ENCODE results near the gene SCN4A. TPM values are rescaled to one million over a fixed set of nuclear protein-coding genes. Genes with fewer than 3 reads are reported as not detected.
A peak's percentile ranks its signal among the peaks of the same experiment; 100 is the strongest.

The SCN4A gene
- total and polyA plus RNA-seq, 2 of the 13 experiments (the other 11 are each of a cell fraction or from before 2014, with no cell fraction given), result 0.02 to 0.03 TPM

DNA sequence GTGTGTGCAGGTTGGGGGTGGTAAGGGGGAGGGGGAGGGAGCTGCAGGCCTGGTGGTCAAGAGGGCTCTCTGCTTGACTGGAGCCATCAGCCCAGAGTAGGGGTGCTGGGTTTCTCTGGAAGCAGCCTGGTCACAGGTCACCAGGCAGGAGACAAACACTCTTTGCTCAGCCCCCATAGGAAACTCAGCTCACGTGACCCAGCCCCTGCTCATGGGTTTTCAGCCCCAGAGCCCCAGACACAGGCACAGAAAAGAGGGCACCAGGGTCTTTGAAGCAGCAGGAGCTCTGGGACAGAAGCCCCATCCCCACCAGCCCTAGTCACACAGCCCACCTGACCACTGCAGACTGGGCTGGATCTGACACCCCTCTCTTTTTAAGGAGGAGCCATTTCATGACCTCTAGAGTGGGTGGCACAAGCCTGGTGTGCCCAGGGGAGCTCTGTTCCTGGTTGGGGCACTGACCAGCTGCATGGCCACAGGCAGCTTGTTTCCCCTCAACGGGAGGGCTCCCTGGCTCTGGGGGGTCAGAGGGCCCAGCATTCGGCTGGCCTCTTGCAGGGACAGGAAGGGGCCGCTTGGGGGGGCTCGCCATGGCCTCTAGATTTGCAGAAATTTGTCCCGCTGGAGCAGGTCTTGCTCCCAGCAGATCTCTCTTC lies 26.8 kb downstream of the SCN4A start (continued):
- TF ChIP-seq, protein P1, sequence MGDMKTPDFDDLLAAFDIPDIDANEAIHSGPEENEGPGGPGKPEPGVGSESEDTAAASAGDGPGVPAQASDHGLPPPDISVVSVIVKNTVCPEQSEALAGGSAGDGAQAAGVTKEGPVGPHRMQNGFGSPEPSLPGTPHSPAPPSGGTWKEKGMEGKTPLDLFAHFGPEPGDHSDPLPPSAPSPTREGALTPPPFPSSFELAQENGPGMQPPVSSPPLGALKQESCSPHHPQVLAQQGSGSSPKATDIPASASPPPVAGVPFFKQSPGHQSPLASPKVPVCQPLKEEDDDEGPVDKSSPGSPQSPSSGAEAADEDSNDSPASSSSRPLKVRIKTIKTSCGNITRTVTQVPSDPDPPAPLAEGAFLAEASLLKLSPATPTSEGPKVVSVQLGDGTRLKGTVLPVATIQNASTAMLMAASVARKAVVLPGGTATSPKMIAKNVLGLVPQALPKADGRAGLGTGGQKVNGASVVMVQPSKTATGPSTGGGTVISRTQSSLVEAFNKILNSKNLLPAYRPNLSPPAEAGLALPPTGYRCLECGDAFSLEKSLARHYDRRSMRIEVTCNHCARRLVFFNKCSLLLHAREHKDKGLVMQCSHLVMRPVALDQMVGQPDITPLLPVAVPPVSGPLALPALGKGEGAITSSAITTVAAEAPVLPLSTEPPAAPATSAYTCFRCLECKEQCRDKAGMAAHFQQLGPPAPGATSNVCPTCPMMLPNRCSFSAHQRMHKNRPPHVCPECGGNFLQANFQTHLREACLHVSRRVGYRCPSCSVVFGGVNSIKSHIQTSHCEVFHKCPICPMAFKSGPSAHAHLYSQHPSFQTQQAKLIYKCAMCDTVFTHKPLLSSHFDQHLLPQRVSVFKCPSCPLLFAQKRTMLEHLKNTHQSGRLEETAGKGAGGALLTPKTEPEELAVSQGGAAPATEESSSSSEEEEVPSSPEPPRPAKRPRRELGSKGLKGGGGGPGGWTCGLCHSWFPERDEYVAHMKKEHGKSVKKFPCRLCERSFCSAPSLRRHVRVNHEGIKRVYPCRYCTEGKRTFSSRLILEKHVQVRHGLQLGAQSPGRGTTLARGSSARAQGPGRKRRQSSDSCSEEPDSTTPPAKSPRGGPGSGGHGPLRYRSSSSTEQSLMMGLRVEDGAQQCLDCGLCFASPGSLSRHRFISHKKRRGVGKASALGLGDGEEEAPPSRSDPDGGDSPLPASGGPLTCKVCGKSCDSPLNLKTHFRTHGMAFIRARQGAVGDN (CRISPR knock-in tag; IDR thresholded peaks at IDR 0.05), result peak; percentile 45; the same call in 1 of the 2 replicates
- no peak for TF ChIP-seq ZNF12 (CRISPR knock-in tag; IDR thresholded peaks at IDR 0.05)
- TF ChIP-seq MAFK (conservative IDR thresholded peaks at IDR 0.05 in 1 of 2, IDR thresholded peaks at IDR 0.05 in 1 of 2; ENCODE audit: low read length in 2 of 2), result no peak
- peak; percentile 56; the same call in 1 of the 2 replicates for TF ChIP-seq BORCS8-MEF2B (CRISPR knock-in tag; IDR thresholded peaks at IDR 0.05)
- 0 out of 2 replicates have a peak, but pooled peaks have one; percentile 4 for TF ChIP-seq HDAC1 (CRISPR knock-in tag; IDR thresholded peaks at IDR 0.05)
- TF ChIP-seq SALL1 (CRISPR knock-in tag; IDR thresholded peaks at IDR 0.05), result 0 out of 2 replicates have a peak, but pooled peaks have one; percentile 6
- TF ChIP-seq ZNF431 (CRISPR knock-in tag; IDR thresholded peaks at IDR 0.05; ENCODE audit: borderline replicate concordance, low read depth), result no peak
- TF ChIP-seq ZNF841 (CRISPR knock-in tag; IDR thresholded peaks at IDR 0.05; ENCODE audit: borderline replicate concordance), result no peak
- no peak; the same call in 1 of the 2 replicates for TF ChIP-seq ZNF292 (CRISPR knock-in tag; IDR thresholded peaks at IDR 0.05; ENCODE audit: borderline replicate concordance, low read depth)
- TF ChIP-seq, protein P2, sequence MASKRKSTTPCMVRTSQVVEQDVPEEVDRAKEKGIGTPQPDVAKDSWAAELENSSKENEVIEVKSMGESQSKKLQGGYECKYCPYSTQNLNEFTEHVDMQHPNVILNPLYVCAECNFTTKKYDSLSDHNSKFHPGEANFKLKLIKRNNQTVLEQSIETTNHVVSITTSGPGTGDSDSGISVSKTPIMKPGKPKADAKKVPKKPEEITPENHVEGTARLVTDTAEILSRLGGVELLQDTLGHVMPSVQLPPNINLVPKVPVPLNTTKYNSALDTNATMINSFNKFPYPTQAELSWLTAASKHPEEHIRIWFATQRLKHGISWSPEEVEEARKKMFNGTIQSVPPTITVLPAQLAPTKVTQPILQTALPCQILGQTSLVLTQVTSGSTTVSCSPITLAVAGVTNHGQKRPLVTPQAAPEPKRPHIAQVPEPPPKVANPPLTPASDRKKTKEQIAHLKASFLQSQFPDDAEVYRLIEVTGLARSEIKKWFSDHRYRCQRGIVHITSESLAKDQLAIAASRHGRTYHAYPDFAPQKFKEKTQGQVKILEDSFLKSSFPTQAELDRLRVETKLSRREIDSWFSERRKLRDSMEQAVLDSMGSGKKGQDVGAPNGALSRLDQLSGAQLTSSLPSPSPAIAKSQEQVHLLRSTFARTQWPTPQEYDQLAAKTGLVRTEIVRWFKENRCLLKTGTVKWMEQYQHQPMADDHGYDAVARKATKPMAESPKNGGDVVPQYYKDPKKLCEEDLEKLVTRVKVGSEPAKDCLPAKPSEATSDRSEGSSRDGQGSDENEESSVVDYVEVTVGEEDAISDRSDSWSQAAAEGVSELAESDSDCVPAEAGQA (IDR thresholded peaks at IDR 0.05; ENCODE audit: low read depth), result no peak
- TF ChIP-seq, protein P2 (CRISPR knock-in tag; IDR thresholded peaks at IDR 0.05; ENCODE audit: borderline replicate concordance), result no peak
- no peak for TF ChIP-seq ARID2 (CRISPR knock-in tag; IDR thresholded peaks at IDR 0.05; ENCODE audit: borderline replicate concordance)
- no peak; the same call in 1 of the 2 replicates for TF ChIP-seq ZFP41 (CRISPR knock-in tag; IDR thresholded peaks at IDR 0.05; ENCODE audit: borderline replicate concordance)
- TF ChIP-seq HNF1B (CRISPR knock-in tag; IDR thresholded peaks at IDR 0.05), result peak; percentile 65
- TF ChIP-seq SAP130 (CRISPR knock-in tag; IDR thresholded peaks at IDR 0.05; ENCODE audit: low read depth), result peak; percentile 11; the same call in 1 of the 2 replicates
- no peak for TF ChIP-seq ZNF160 (CRISPR knock-in tag; IDR thresholded peaks at IDR 0.05)
- no peak for TF ChIP-seq ZNF207 (IDR thresholded peaks at IDR 0.05; ENCODE audit: borderline replicate concordance)
- TF ChIP-seq FOXA1 (IDR thresholded peaks at IDR 0.05), result no peak
- TF ChIP-seq FOXA1 (CRISPR knock-in tag; IDR thresholded peaks at IDR 0.05), result no peak

All from HepG2 (cell line).